Femur (tissue), 1 donor: ENCODE measurements around the gene HKDC1.

ENCODE experiments used
- DNase-seq: peaks from one replicate; pipeline ENCODE4 v3.0.0-alpha.2; 2017

Gene HKDC1

GRCh38 chr10:69217119-69217754, 2.9 kb upstream of the HKDC1 start:
- no peak for DNase-seq

GRCh38 chr10:69218831-69219230, 1.3 kb upstream of the HKDC1 start:
- no peak for DNase-seq

GRCh38 chr10:69220507-69220906, 375 bp downstream of the HKDC1 start:
- DNase-seq, result no peak

GRCh38 chr10:69222157-69223027, 2.3 kb downstream of the HKDC1 start:
- no peak for DNase-seq

- no peak for DNase-seq
These were observed 2.9 kb downstream of the HKDC1 start for GRCh38 chr10:69223028-69223342.

- DNase-seq, result no peak
These were observed 4.9 kb downstream of the HKDC1 start for GRCh38 chr10:69224862-69225657.

- no peak for DNase-seq
These were observed 5.5 kb downstream of the HKDC1 start for GRCh38 chr10:69225681-69226080.

- no peak for DNase-seq
These were observed 6.9 kb downstream of the HKDC1 start for GRCh38 chr10:69226919-69227450.

- no peak for DNase-seq
These were observed 8.0 kb downstream of the HKDC1 start for GRCh38 chr10:69228151-69228550.

GRCh38 chr10:69229616-69229916, 9.4 kb downstream of the HKDC1 start:
- no peak for DNase-seq

GRCh38 chr10:69230128-69230527, 10.0 kb downstream of the HKDC1 start:
- no peak for DNase-seq

- no peak for DNase-seq
These were observed 12.1 kb downstream of the HKDC1 start for GRCh38 chr10:69232252-69232651.

- no peak for DNase-seq
These were observed 12.8 kb downstream of the HKDC1 start for GRCh38 chr10:69232736-69233480.

- no peak for DNase-seq
These were observed 14.3 kb downstream of the HKDC1 start for GRCh38 chr10:69234447-69234846.

- DNase-seq, result peak; percentile 93
These were observed 17.5 kb downstream of the HKDC1 start for GRCh38 chr10:69237528-69238159.

- DNase-seq, result no peak
These were observed 19.0 kb downstream of the HKDC1 start for GRCh38 chr10:69239136-69239535.

GRCh38 chr10:69239816-69240434, 19.8 kb downstream of the HKDC1 start:
- DNase-seq, result no peak

- DNase-seq, result no peak
These were observed 20.3 kb downstream of the HKDC1 start for GRCh38 chr10:69240455-69240854.

- DNase-seq, result no peak
These were observed 21.4 kb downstream of the HKDC1 start for GRCh38 chr10:69241575-69241974.

GRCh38 chr10:69242040-69242851, 22.1 kb downstream of the HKDC1 start:
- DNase-seq, result no peak

- DNase-seq, result no peak
These were observed 22.7 kb downstream of the HKDC1 start for GRCh38 chr10:69242852-69243212.
